Stimulated activated CD4-positive, alpha-beta T cell treated with anti-CD3 and anti-CD28 coated beads, Interleukin-4, amount 100 ng/mL, for 4 hours (primary cell): ENCODE measurements around the gene MTA3.

Experiments used
- DNase-seq, 2 experiments: peaks; one replicate each; pipeline ENCODE4 v3.0.0-alpha.2; 2020

MTA3 gene

GRCh38 chr2:42764901-42765300 is 196.5 kb downstream of the MTA3 start:
- DNase-seq, result no peak

- DNase-seq, result no peak
Measured at GRCh38 chr2:42765686-42766085, 197.3 kb downstream of the MTA3 start.

GRCh38 chr2:42767080-42767898 is 198.9 kb downstream of the MTA3 start:
- no peak for DNase-seq

- no peak for DNase-seq
Measured at GRCh38 chr2:42767899-42768705, 199.7 kb downstream of the MTA3 start.

- DNase-seq, result no peak
Measured at GRCh38 chr2:42768706-42769256, 200.3 kb downstream of the MTA3 start.

- DNase-seq, result no peak
Measured at GRCh38 chr2:42769583-42770287, 201.3 kb downstream of the MTA3 start.

- no peak for DNase-seq
Measured at GRCh38 chr2:42770288-42771131, 202.1 kb downstream of the MTA3 start.

- DNase-seq, result no peak
Measured at GRCh38 chr2:42771546-42772153, 203.2 kb downstream of the MTA3 start.

- no peak for DNase-seq
Measured at GRCh38 chr2:42775186-42775585, 206.8 kb downstream of the MTA3 start.

GRCh38 chr2:42775810-42776209 is 207.4 kb downstream of the MTA3 start:
- DNase-seq, result no peak

GRCh38 chr2:42777883-42778805 is 209.7 kb downstream of the MTA3 start:
- DNase-seq, result no peak

- no peak for DNase-seq
Measured at GRCh38 chr2:42781181-42781580, 212.7 kb downstream of the MTA3 start.

- DNase-seq, result no peak
Measured at GRCh38 chr2:42783511-42783910, 215.1 kb downstream of the MTA3 start.

GRCh38 chr2:42784204-42784880 is 215.9 kb downstream of the MTA3 start:
- no peak for DNase-seq

- DNase-seq, result no peak
Measured at GRCh38 chr2:42786561-42787345, 218.3 kb downstream of the MTA3 start.

- no peak for DNase-seq
Measured at GRCh38 chr2:42787424-42787787, 219.0 kb downstream of the MTA3 start.

- no peak for DNase-seq
Measured at GRCh38 chr2:42787788-42788477, 219.5 kb downstream of the MTA3 start.

GRCh38 chr2:42788478-42788793 is 220.0 kb downstream of the MTA3 start:
- no peak for DNase-seq

- DNase-seq, result no peak
Measured at GRCh38 chr2:42788882-42789281, 220.4 kb downstream of the MTA3 start.
